LNCaP clone FGC (cell line): ENCODE measurements around the gene PRIMPOL.

Experiments used
- DNase-seq: peaks from one replicate; pipeline ENCODE4 v3.0.0-alpha.2; 2011; ENCODE audit warnings: low read depth
- H3K4me3 ChIP-seq: 2 replicates; pipeline ENCODE4 v1.5.1; 2011; ENCODE audit warnings: mild to moderate bottlenecking, low read depth, low read length, control low read depth
- CTCF ChIP-seq: IDR thresholded peaks from 2 replicates; pipeline ENCODE4 v1.5.1; 2012; ENCODE audit warnings: mild to moderate bottlenecking; ENCODE audit not compliant: control insufficient read depth, insufficient read depth; ENCODE audit errors: extremely low read depth

The PRIMPOL gene

GRCh38 chr4:184695178-184695896 lies 45.8 kb downstream of the PRIMPOL start:
- no peak for DNase-seq
- no peak for TF ChIP-seq CTCF
- no peak overlapping the region for H3K4me3 ChIP-seq

- DNase-seq, result no peak
- H3K4me3 ChIP-seq, result no peak overlapping the region
- no peak for TF ChIP-seq CTCF
These were observed 48.4 kb downstream of the PRIMPOL start for GRCh38 chr4:184697956-184698355.

DNA sequence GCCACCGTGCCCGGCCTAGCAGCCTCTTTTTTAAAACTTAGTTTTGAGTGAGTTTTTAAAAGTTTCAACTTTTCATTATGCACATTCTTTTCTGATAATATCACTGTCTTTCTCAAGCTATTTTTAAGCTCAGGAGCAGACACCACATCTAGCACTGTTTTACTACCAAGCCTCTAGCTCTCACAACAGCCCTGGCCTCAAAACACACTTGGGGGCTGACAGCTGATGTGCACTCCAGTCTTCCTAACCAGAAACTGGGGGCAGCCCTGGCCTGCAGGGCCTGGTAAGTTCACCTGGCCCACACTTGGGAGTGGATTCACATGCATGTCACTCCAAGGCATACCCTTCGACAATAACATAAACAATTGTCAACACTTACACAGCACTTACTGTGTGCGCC lies 50.4 kb downstream of the PRIMPOL start:
- TF ChIP-seq CTCF, result no peak
- DNase-seq, result no peak
- no peak overlapping the region for H3K4me3 ChIP-seq

DNA sequence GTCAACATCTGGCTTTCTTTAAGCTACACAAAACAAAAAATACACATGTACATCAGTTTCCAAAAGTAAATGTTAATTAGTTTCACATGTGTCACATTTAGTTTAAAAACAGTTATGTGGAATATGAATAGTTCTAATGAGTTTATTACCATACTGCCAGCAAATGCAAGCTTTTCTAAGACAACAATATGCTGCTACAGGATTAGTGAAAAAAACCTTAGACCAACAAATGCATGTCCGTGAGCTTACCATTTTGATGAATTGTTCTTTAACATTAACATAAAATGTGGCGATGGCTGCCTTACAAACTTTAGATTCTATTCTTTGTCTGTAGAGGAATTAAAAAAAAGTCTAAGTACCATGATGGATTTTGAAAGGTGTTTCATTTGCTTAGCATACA lies 52.6 kb downstream of the PRIMPOL start:
- H3K4me3 ChIP-seq, result no peak overlapping the region
- no peak for TF ChIP-seq CTCF
- DNase-seq, result no peak

DNA sequence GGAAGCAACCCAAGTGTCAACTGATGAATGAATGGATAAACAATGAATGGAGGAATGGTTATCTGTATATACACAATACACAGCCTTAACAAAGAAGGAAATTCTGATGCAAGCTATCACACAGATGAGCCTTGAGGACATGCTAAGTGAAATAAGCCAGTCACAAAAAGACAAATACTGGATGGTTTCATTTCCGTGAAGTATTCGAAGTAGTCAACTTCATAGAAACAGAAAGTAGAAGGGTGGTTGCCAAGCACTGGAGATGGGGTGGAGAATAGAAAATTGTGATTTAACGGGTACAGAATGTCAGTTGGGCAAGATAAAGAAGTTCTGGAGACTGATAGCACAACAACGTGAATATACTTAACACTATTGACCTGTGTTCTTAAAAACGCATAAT lies 56.2 kb downstream of the PRIMPOL start:
- TF ChIP-seq CTCF, result no peak
- no peak overlapping the region for H3K4me3 ChIP-seq
- no peak for DNase-seq

- no peak for TF ChIP-seq CTCF
- no peak overlapping the region for H3K4me3 ChIP-seq
- DNase-seq, result no peak
These were observed 56.9 kb downstream of the PRIMPOL start for GRCh38 chr4:184706453-184706852.

- H3K4me3 ChIP-seq, result no peak overlapping the region
- DNase-seq, result no peak
- no peak for TF ChIP-seq CTCF
These were observed 62.8 kb downstream of the PRIMPOL start for GRCh38 chr4:184712322-184712721.
